ENCODE measurements around the gene FOXN1.
"Not testable (repeated sequence)": the region's sequence is repeated elsewhere in the genome, so short reads cannot be mapped to it uniquely, and the experiment has no call there.

Gene FOXN1

GRCh38 chr17:28467456-28468025, 38.6 kb upstream of the FOXN1 start:
- ChIA-PET POLR2A (no interaction called here), CTCF (interaction anchor here (1.3 to 1.6 kb wide), 2 partner anchors 51 to 80 kb away, joined by 3 to 6 read pairs; no protein-coding TSS in a partner anchor)
- no peak for TF ChIP-seq CTCF (IDR thresholded peaks at IDR 0.05; ENCODE audit: control extremely low read depth, extremely low read depth, low read depth, missing control alignments)
- no peak for DNase-seq (ENCODE audit: extremely low spot score)

GRCh38 chr17:28468033-28468735, 38.0 kb upstream of the FOXN1 start:
- CTCF ChIA-PET = interaction anchor here (1.3 to 1.6 kb wide), 2 partner anchors 10 to 52 kb away, joined by 3 to 6 read pairs; no protein-coding TSS in a partner anchor
- DNase-seq (ENCODE audit: extremely low spot score); POLR2A ChIA-PET: not testable (repeated sequence)

- no peak for TF ChIP-seq CTCF (IDR thresholded peaks at IDR 0.05; ENCODE audit: control extremely low read depth, extremely low read depth, low read depth, missing control alignments)
- POLR2A ChIA-PET = no interaction called here
These were observed 37.4 kb upstream of the FOXN1 start for GRCh38 chr17:28468781-28469180.

GRCh38 chr17:28469376-28469775, 36.8 kb upstream of the FOXN1 start:
- DNase-seq (ENCODE audit: extremely low spot score) = no peak
- TF ChIP-seq CTCF (IDR thresholded peaks at IDR 0.05; ENCODE audit: control extremely low read depth, extremely low read depth, low read depth, missing control alignments) = no peak
- CTCF ChIA-PET = interaction anchor here (1.3 kb wide), 1 partner anchor 9 kb away, joined by 3 read pairs; no protein-coding TSS in a partner anchor
- POLR2A ChIA-PET = no interaction called here

More at GRCh38 chr17:28468781-28469180, 37.4 kb upstream of the FOXN1 start:
- CTCF ChIA-PET = interaction anchor here (1.3 to 1.6 kb wide), 2 partner anchors 9 to 52 kb away, joined by 3 to 6 read pairs; no protein-coding TSS in a partner anchor
- no peak for DNase-seq (ENCODE audit: extremely low spot score)

- CTCF ChIA-PET = no interaction called here
- no peak for DNase-seq (ENCODE audit: extremely low spot score)
- TF ChIP-seq CTCF (IDR thresholded peaks at IDR 0.05; ENCODE audit: control extremely low read depth, extremely low read depth, low read depth, missing control alignments) = no peak
- POLR2A ChIA-PET = no interaction called here
These were observed 35.8 kb upstream of the FOXN1 start for GRCh38 chr17:28470266-28470913.

- CTCF ChIA-PET = no interaction called here
- DNase-seq (ENCODE audit: extremely low spot score) = no peak
- POLR2A ChIA-PET = interaction anchor here (0.7 kb wide), 1 partner anchor 16 kb away, joined by 6 read pairs; no protein-coding TSS in a partner anchor
- no peak for TF ChIP-seq CTCF (IDR thresholded peaks at IDR 0.05; ENCODE audit: control extremely low read depth, extremely low read depth, low read depth, missing control alignments)
These were observed 35.2 kb upstream of the FOXN1 start for GRCh38 chr17:28470914-28471366.
